Measurements from ENCODE around the gene TAF3.

TAF3 gene

DNA sequence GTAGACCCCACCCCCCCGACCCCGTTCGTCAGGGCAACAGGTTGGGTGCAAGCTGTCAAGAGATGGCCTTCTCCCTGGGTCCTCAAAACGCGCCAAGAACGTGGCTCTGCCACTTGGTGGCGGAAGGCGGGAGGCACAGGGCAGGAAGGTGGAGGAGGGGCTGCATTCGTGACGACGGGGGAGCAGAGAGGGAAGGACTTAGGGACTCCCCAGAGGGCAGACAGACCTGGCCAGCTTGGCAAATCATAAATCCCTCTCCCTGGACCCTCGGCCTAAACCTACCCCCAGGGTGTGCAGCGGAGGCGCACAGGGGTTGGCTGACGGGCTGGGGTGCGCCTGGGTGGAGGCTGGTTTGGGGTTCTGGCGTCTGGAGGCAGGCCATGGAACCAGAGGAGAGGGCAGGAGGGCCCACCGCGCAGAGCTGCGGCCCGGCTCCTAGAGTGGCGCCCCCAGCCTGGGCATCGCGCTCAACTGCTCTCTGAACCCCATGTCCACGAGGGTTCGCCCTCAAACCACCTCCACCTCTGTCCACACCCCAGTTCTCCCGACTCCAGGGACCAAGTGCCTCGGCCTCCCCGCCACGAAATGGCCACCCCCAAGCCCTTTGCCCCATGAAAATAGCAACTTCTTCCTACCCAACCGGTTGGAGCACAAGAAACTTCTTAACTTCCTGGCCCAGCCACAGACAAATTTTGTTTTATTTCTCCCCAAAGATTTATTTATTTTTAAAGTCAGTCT, 225.4 kb downstream of the TAF3 start:
- H3K23ac ChIP-seq (ENCODE audit: low read depth, low read length, poor library complexity) = peak overlapping the region; percentile 49
- no peak overlapping the region for H3K9ac ChIP-seq (ENCODE audit: low read depth, low read length, poor library complexity)
- H3K27me3 ChIP-seq (ENCODE audit: control insufficient read depth in 3 of 3, insufficient read depth in 3 of 3, low read depth in 1 of 3, low read length in 3 of 3) = peaks cover 61 to 100% (median 99%) of the 10 kb centered on the region in 3 experiments
- H3K4me1 ChIP-seq (ENCODE audit: control insufficient read depth in 2 of 2, insufficient read depth in 1 of 2, low read depth in 1 of 2, low read length in 2 of 2) = peaks cover 0 to 15% of the 10 kb centered on the region in 2 donors
- no peaks in the 10 kb centered on the region for H3K79me1 ChIP-seq (ENCODE audit: low read depth, low read length)
- no peak overlapping the region for H4K91ac ChIP-seq (ENCODE audit: low read depth, low read length, poor library complexity)
- H4K8ac ChIP-seq (ENCODE audit: low read depth, low read length) = no peak overlapping the region
- no peak overlapping the region for H2BK12ac ChIP-seq (ENCODE audit: low read length)
- H3K4me2 ChIP-seq (ENCODE audit: insufficient read depth, low read length, poor library complexity, severe bottlenecking) = no peak overlapping the region
- H2AK5ac ChIP-seq (ENCODE audit: low read depth, low read length) = peak overlapping the region; percentile 85
- no peak overlapping the region for H3K14ac ChIP-seq (ENCODE audit: low read length)
- no peaks in the 10 kb centered on the region for H3K36me3 ChIP-seq (replicated peaks in 1 of 2; ENCODE audit: control insufficient read depth in 2 of 2, insufficient read depth in 2 of 2, low read length in 2 of 2)
- WGBS, 2 donors (ENCODE audit: extremely low coverage in 2 of 2, insufficient read length in 2 of 2, insufficient replicate concordance in 1 of 2) = no CpG with 5 or more reads among the region's 31 CpGs
- peaks cover 0 to 3% of the 10 kb centered on the region in 2 donors for H3K9me3 ChIP-seq (replicated peaks in 1 of 2; ENCODE audit: control insufficient read depth in 2 of 2, insufficient read depth in 1 of 2, low read depth in 1 of 2, low read length in 2 of 2)
- peak; percentile 38 for DNase-seq (ENCODE audit: low spot score)
- peak overlapping the region in 1 of 2 donors; percentile 32 for H3K4me3 ChIP-seq (ENCODE audit: low read length in 2 of 2)
- no peak overlapping the region for H2BK15ac ChIP-seq (ENCODE audit: low read length)
- H2BK120ac ChIP-seq (ENCODE audit: low read depth, low read length) = no peak overlapping the region
- H3K27ac ChIP-seq (replicated peaks; ENCODE audit: low read length) = no peak overlapping the region
- no peak overlapping the region for H3K4ac ChIP-seq (ENCODE audit: low read length)
- H3K18ac ChIP-seq (ENCODE audit: low read length) = peak overlapping the region; percentile 71
- no peak overlapping the region for H2BK5ac ChIP-seq (ENCODE audit: low read length)
- H2AFZ ChIP-seq (ENCODE audit: low read length) = no peak overlapping the region

- H4K91ac ChIP-seq (ENCODE audit: low read depth, low read length, poor library complexity) = no peak overlapping the region
- H3K9ac ChIP-seq (ENCODE audit: low read depth, low read length, poor library complexity) = no peak overlapping the region
- H2BK12ac ChIP-seq (ENCODE audit: low read length) = no peak overlapping the region
- H3K4me2 ChIP-seq (ENCODE audit: insufficient read depth, low read length, poor library complexity, severe bottlenecking) = no peak overlapping the region
- peak overlapping the region; percentile 58 for H3K18ac ChIP-seq (ENCODE audit: low read length)
- H3K23ac ChIP-seq (ENCODE audit: low read depth, low read length, poor library complexity) = no peak overlapping the region
- no peaks in the 10 kb centered on the region for H3K79me1 ChIP-seq (ENCODE audit: low read depth, low read length)
- H2BK120ac ChIP-seq (ENCODE audit: low read depth, low read length) = no peak overlapping the region
- H3K4ac ChIP-seq (ENCODE audit: low read length) = no peak overlapping the region
- H3K9me3 ChIP-seq (replicated peaks in 1 of 2; ENCODE audit: control insufficient read depth in 2 of 2, insufficient read depth in 1 of 2, low read depth in 1 of 2, low read length in 2 of 2) = peaks cover 0 to 3% of the 10 kb centered on the region in 2 donors
- H2AFZ ChIP-seq (ENCODE audit: low read length) = peak overlapping the region; percentile 81
- H4K8ac ChIP-seq (ENCODE audit: low read depth, low read length) = no peak overlapping the region
- no peak overlapping the region for H2BK5ac ChIP-seq (ENCODE audit: low read length)
- no peaks in the 10 kb centered on the region for H3K36me3 ChIP-seq (replicated peaks in 1 of 2; ENCODE audit: control insufficient read depth in 2 of 2, insufficient read depth in 2 of 2, low read length in 2 of 2)
- peaks cover 0 to 15% of the 10 kb centered on the region in 2 donors for H3K4me1 ChIP-seq (ENCODE audit: control insufficient read depth in 2 of 2, insufficient read depth in 1 of 2, low read depth in 1 of 2, low read length in 2 of 2)
- no peak overlapping the region for H3K27ac ChIP-seq (replicated peaks; ENCODE audit: low read length)
- peaks cover 66 to 100% (median 99%) of the 10 kb centered on the region in 3 experiments for H3K27me3 ChIP-seq (ENCODE audit: control insufficient read depth in 3 of 3, insufficient read depth in 3 of 3, low read depth in 1 of 3, low read length in 3 of 3)
- H2AK5ac ChIP-seq (ENCODE audit: low read depth, low read length) = no peak overlapping the region
- H3K14ac ChIP-seq (ENCODE audit: low read length) = no peak overlapping the region
- no CpG with 5 or more reads among the region's 12 CpGs for WGBS, 2 donors (ENCODE audit: extremely low coverage in 2 of 2, insufficient read length in 2 of 2, insufficient replicate concordance in 1 of 2)
- H2BK15ac ChIP-seq (ENCODE audit: low read length) = no peak overlapping the region
- H3K4me3 ChIP-seq (ENCODE audit: low read length in 2 of 2) = no peak overlapping the region
- no peak for DNase-seq (ENCODE audit: low spot score)
Measured at GRCh38 chr10:8044331-8044907, 226.1 kb downstream of the TAF3 start.

- Histone ChIP-seq H2AFZ (ENCODE audit: low read length) (peak overlapping the region; percentile 81), H2AK5ac (ENCODE audit: low read depth, low read length) (peak overlapping the region; percentile 56), H2BK120ac (ENCODE audit: low read depth, low read length) (no peak overlapping the region), H3K4me2 (ENCODE audit: insufficient read depth, low read length, poor library complexity, severe bottlenecking) (no peak overlapping the region), H3K4me3 (ENCODE audit: low read length in 2 of 2) (peak overlapping the region in 1 of 2 donors; percentile 7), H3K9ac (ENCODE audit: low read depth, low read length, poor library complexity) (no peak overlapping the region), H3K18ac (ENCODE audit: low read length) (peak overlapping the region; percentile 80), H4K8ac (ENCODE audit: low read depth, low read length) (no peak overlapping the region), H3K79me1 (ENCODE audit: low read depth, low read length) (no peaks in the 10 kb centered on the region), H2BK15ac (ENCODE audit: low read length) (no peak overlapping the region), H3K14ac (ENCODE audit: low read length) (no peak overlapping the region), H3K27me3 (ENCODE audit: control insufficient read depth in 3 of 3, insufficient read depth in 3 of 3, low read depth in 1 of 3, low read length in 3 of 3) (peaks cover 72 to 100% (median 100%) of the 10 kb centered on the region in 3 experiments), H2BK12ac (ENCODE audit: low read length) (no peak overlapping the region), H3K4me1 (ENCODE audit: control insufficient read depth in 2 of 2, insufficient read depth in 1 of 2, low read depth in 1 of 2, low read length in 2 of 2) (peaks cover 0 to 16% of the 10 kb centered on the region in 2 donors), H3K23ac (ENCODE audit: low read depth, low read length, poor library complexity) (no peak overlapping the region), H4K91ac (ENCODE audit: low read depth, low read length, poor library complexity) (no peak overlapping the region), H3K36me3 (replicated peaks in 1 of 2; ENCODE audit: control insufficient read depth in 2 of 2, insufficient read depth in 2 of 2, low read length in 2 of 2) (no peaks in the 10 kb centered on the region), H3K4ac (ENCODE audit: low read length) (no peak overlapping the region), H3K27ac (replicated peaks; ENCODE audit: low read length) (no peak overlapping the region), H2BK5ac (ENCODE audit: low read length) (no peak overlapping the region), H3K9me3 (replicated peaks in 1 of 2; ENCODE audit: control insufficient read depth in 2 of 2, insufficient read depth in 1 of 2, low read depth in 1 of 2, low read length in 2 of 2) (peaks cover 0 to 3% of the 10 kb centered on the region in 2 donors)
- DNase-seq (ENCODE audit: low spot score) = peak; percentile 39
- no CpG with 5 or more reads among the region's 32 CpGs for WGBS, 2 donors (ENCODE audit: extremely low coverage in 2 of 2, insufficient read length in 2 of 2, insufficient replicate concordance in 1 of 2)
Measured at GRCh38 chr10:8044908-8045725, 226.8 kb downstream of the TAF3 start.

All from neuronal stem cell (in vitro differentiated cells).